DOHH2 (cell line): ENCODE results near the gene GPR62.

Source experiments
- H3F3A ChIP-seq: fragments of 200-600 bp; sonication (generic), shearing (Covaris generic); 2 replicates; pipeline ENCODE4 v1.6.0; 2016; ENCODE audit warnings: antibody characterized with exemption, mild to moderate bottlenecking; ENCODE audit not compliant: control insufficient read depth, insufficient read depth
- H3K27ac ChIP-seq: fragments of 200-600 bp; sonication (generic); 2 replicates; pipeline ENCODE4 v1.5.1; 2014; ENCODE audit warnings: low read depth, mild to moderate bottlenecking, low read length, moderate library complexity
- H3K27me3 ChIP-seq: fragments of 200-600 bp; sonication (generic); 2 replicates; pipeline ENCODE4 v1.6.1; 2014; ENCODE audit warnings: mild to moderate bottlenecking, low read length, mixed read lengths; ENCODE audit not compliant: control insufficient read depth
- H3K36me3 ChIP-seq: fragments of 200-600 bp; sonication (generic); 2 replicates; pipeline ENCODE4 v1.6.1; 2014; ENCODE audit warnings: mild to moderate bottlenecking, low read length, moderate library complexity, mixed read lengths; ENCODE audit not compliant: control insufficient read depth
- H3K4me1 ChIP-seq: fragments of 200-600 bp; sonication (generic); 2 replicates; pipeline ENCODE4 v1.6.1; 2014; ENCODE audit warnings: mild to moderate bottlenecking, low read length, mixed read lengths; ENCODE audit not compliant: control insufficient read depth
- H3K4me2 ChIP-seq: fragments of 200-600 bp; sonication (generic); 2 replicates; pipeline ENCODE4 v1.6.0; 2014; ENCODE audit warnings: mild to moderate bottlenecking, low read length, moderate library complexity
- H3K4me3 ChIP-seq: fragments of 200-600 bp; sonication (generic); 2 replicates; pipeline ENCODE4 v1.5.1; 2014; ENCODE audit warnings: mild to moderate bottlenecking, low read length, mixed read lengths
- H3K79me2 ChIP-seq: fragments of 200-600 bp; sonication (generic); 2 replicates; pipeline ENCODE4 v1.6.1; 2014; ENCODE audit warnings: mild to moderate bottlenecking, low read length, mixed read lengths; ENCODE audit not compliant: control insufficient read depth
- H3K9me2 ChIP-seq: fragments of 200-600 bp; sonication (generic); replicated peaks from 2 replicates; pipeline ENCODE4 v1.6.1; 2014; ENCODE audit warnings: mild to moderate bottlenecking, low read length, mixed read lengths; ENCODE audit not compliant: control insufficient read depth
- H3K9me3 ChIP-seq: fragments of 200-600 bp; sonication (generic); 2 replicates; pipeline ENCODE4 v1.6.1; 2014; ENCODE audit warnings: antibody characterized with exemption, low read length, mixed read lengths; ENCODE audit not compliant: control insufficient read depth, insufficient read depth
- H4K20me1 ChIP-seq: fragments of 200-600 bp; sonication (generic); 2 replicates; pipeline ENCODE4 v1.6.0; 2014; ENCODE audit warnings: low read depth, mild to moderate bottlenecking, antibody characterized with exemption, low read length, moderate library complexity; ENCODE audit not compliant: control insufficient read depth, insufficient read depth
- CTCF ChIP-seq: fragments of 200-600 bp; sonication (generic); IDR thresholded peaks from one replicate; pipeline ENCODE4 v1.5.1; 2014; ENCODE audit warnings: antibody characterized with exemption, mild to moderate bottlenecking, low read depth, low read length; ENCODE audit not compliant: poor library complexity, severe bottlenecking
- EZH2phosphoT487 ChIP-seq: fragments of 200-600 bp; sonication (generic); IDR thresholded peaks from 2 replicates; pipeline ENCODE4 v1.6.1; 2017; ENCODE audit warnings: borderline replicate concordance, mild to moderate bottlenecking, antibody characterized with exemption, low read length, moderate library complexity, mixed read lengths

GPR62 gene

GRCh38 chr3:51969841-51970240 lies 14.7 kb downstream of the GPR62 start:
- Histone ChIP-seq H3K27ac (no peak overlapping the region), H3K79me2 (peaks cover 21% of the 10 kb centered on the region), H3F3A (peaks cover 17% of the 10 kb centered on the region; the same call in 1 of the 2 replicates), H3K9me2 (no peaks in the 10 kb centered on the region), H3K9me3 (no peaks in the 10 kb centered on the region), H3K4me2 (no peak overlapping the region), H3K36me3 (peaks cover 13% of the 10 kb centered on the region), H3K4me1 (peaks cover 25% of the 10 kb centered on the region), H3K27me3 (peaks cover 24% of the 10 kb centered on the region), H4K20me1 (no peaks in the 10 kb centered on the region; the same call in 1 of the 2 replicates), H3K4me3 (no peak overlapping the region)
- TF ChIP-seq CTCF (no peak), EZH2phosphoT487 (no peak)

GRCh38 chr3:51970606-51971300 lies 15.6 kb downstream of the GPR62 start:
- Histone ChIP-seq H3K4me3 (no peak overlapping the region), H3K27ac (no peak overlapping the region), H3K9me3 (no peaks in the 10 kb centered on the region), H3K4me2 (no peak overlapping the region), H3F3A (peaks cover 22% of the 10 kb centered on the region; the same call in 1 of the 2 replicates), H3K27me3 (peaks cover 17% of the 10 kb centered on the region), H4K20me1 (no peaks in the 10 kb centered on the region; the same call in 1 of the 2 replicates), H3K9me2 (no peaks in the 10 kb centered on the region), H3K79me2 (peaks cover 25% of the 10 kb centered on the region), H3K4me1 (peaks cover 31% of the 10 kb centered on the region), H3K36me3 (peaks cover 13% of the 10 kb centered on the region)
- TF ChIP-seq CTCF (no peak), EZH2phosphoT487 (no peak)

- H3K9me3 ChIP-seq = no peaks in the 10 kb centered on the region
- H3K4me1 ChIP-seq = peaks cover 34% of the 10 kb centered on the region
- TF ChIP-seq CTCF (no peak), EZH2phosphoT487 (no peak)
- no peak overlapping the region for H3K27ac ChIP-seq
- peaks cover 11% of the 10 kb centered on the region for H3K27me3 ChIP-seq
- no peak overlapping the region for H3K4me2 ChIP-seq
- peaks cover 13% of the 10 kb centered on the region for H3K36me3 ChIP-seq
- H3K79me2 ChIP-seq = peaks cover 25% of the 10 kb centered on the region
- H3K9me2 ChIP-seq = no peaks in the 10 kb centered on the region
- peaks cover 25% of the 10 kb centered on the region for H3F3A ChIP-seq
- H3K4me3 ChIP-seq = no peak overlapping the region
- no peaks in the 10 kb centered on the region; the same call in 1 of the 2 replicates for H4K20me1 ChIP-seq
These were observed 16.2 kb downstream of the GPR62 start for GRCh38 chr3:51971350-51971749.
